ENCODE measurements around the gene ABHD6. TPM values are rescaled to one million over a fixed set of nuclear protein-coding genes. Genes with fewer than 3 reads are reported as not detected.
"Not testable (repeated sequence)": the region's sequence is repeated elsewhere in the genome, so short reads cannot be mapped to it uniquely, and the experiment has no call there.

ABHD6 gene
- total RNA-seq, 1 experiment from 2014 or later = 18.9 TPM

DNA sequence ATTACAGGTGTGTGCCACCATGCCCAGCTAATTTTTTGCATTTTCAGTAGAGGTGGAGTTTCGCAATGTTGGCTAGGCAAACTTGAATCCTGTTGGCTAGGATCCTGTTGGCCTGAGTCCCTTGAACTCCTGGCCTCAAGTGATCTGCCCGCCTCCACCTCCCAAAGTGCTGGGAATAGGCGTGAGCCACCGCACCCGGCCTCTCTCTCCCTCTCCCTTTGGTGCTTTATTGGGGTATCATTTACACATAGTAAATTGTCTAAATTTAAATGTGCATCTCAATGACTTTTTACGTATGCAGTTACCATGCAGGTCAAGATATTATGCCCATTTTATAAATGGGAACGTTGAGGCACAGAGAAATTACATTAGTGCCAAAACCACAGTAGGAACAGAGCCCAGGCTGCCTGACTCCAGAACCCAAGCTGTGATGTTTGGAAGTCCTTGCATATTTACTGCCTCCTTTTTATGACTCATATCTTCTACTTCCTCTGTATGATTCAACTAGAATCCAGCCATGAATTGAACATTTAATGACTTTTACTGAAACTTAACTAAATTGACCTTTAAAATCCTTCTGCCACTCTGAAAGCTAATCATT, 34.4 kb downstream of the ABHD6 start:
- peak; percentile 30 for DNase-seq (ENCODE audit: low read depth, low spot score)
- H3K4me3 ChIP-seq (ENCODE audit: low read depth in 2 of 2, low read length in 2 of 2) = no peak overlapping the region
- H3K4me1 ChIP-seq (ENCODE audit: control insufficient read depth, insufficient read depth, low read length) = no peaks in the 10 kb centered on the region; the same call in 1 of the 2 replicates
- no peaks in the 10 kb centered on the region for H3K27me3 ChIP-seq (ENCODE audit: control insufficient read depth, insufficient read depth, low read length)
- POLR2A ChIA-PET = no interaction called here
- H3K27ac ChIP-seq (ENCODE audit: low read length) = no peak overlapping the region
- in situ Hi-C loops (cut with HindIII; ENCODE audit: low pct_unique_long_range_greater_than_20kb, low sequenced_read_pairs) = no loop called here
- ATAC-seq = peak; percentile 84
- TF ChIP-seq TCF7L2 (IDR thresholded peaks at IDR 0.05; ENCODE audit: low read depth, low read length) (no peak), POLR2AphosphoS5 (IDR thresholded peaks at IDR 0.05; ENCODE audit: low read depth, low read length) (no peak), REST (IDR thresholded peaks at IDR 0.05; ENCODE audit: insufficient read depth in 1 of 2, low read depth in 2 of 2, low read length in 1 of 2) (no peak)
- TF ChIP-seq, protein P1, sequence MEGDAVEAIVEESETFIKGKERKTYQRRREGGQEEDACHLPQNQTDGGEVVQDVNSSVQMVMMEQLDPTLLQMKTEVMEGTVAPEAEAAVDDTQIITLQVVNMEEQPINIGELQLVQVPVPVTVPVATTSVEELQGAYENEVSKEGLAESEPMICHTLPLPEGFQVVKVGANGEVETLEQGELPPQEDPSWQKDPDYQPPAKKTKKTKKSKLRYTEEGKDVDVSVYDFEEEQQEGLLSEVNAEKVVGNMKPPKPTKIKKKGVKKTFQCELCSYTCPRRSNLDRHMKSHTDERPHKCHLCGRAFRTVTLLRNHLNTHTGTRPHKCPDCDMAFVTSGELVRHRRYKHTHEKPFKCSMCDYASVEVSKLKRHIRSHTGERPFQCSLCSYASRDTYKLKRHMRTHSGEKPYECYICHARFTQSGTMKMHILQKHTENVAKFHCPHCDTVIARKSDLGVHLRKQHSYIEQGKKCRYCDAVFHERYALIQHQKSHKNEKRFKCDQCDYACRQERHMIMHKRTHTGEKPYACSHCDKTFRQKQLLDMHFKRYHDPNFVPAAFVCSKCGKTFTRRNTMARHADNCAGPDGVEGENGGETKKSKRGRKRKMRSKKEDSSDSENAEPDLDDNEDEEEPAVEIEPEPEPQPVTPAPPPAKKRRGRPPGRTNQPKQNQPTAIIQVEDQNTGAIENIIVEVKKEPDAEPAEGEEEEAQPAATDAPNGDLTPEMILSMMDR (IDR thresholded peaks at IDR 0.05) = no peak
- H3K9me3 ChIP-seq (ENCODE audit: control insufficient read depth, insufficient read depth, low read depth, low read length) = no peaks in the 10 kb centered on the region
- intact Hi-C loops (cut with micrococcal nuclease; ENCODE audit: unreplicated experiment) = no loop called here
- BruUV-seq (replicated peaks) = no TSS peak
- H3K36me3 ChIP-seq (ENCODE audit: control insufficient read depth, insufficient read depth, low read length) = peaks cover 4% of the 10 kb centered on the region
- CTCF ChIA-PET = no interaction called here

DNA sequence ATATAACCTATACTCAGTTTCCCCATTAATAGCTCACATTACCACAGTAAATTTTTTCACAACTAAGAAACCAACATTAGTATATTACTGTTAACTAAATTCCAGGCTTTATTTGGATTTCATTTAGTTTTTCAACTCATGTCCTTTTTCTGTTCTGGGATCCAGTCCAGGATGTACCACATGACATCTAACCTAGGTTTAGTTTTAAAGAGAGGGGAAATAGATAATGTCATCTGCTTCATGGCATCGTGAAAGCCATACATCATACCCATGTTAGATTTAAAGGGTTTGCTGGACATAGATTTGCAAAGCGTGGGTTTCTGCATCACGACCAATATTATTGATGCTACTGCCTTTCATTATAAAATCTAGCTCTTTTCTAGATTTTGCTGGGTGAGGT, 35.3 kb downstream of the ABHD6 start:
- ChIA-PET CTCF (no interaction called here), POLR2A (interaction anchor here (0.5 kb wide), 1 partner anchor 76 kb away, joined by 3 read pairs; no protein-coding TSS in a partner anchor)
- intact Hi-C loops (cut with micrococcal nuclease; ENCODE audit: unreplicated experiment) (no loop called here), in situ Hi-C loops (cut with HindIII; ENCODE audit: low pct_unique_long_range_greater_than_20kb, low sequenced_read_pairs) (no loop called here)
- Histone ChIP-seq H3K27me3 (ENCODE audit: control insufficient read depth, insufficient read depth, low read length) (no peaks in the 10 kb centered on the region), H3K4me3 (ENCODE audit: low read depth in 2 of 2, low read length in 2 of 2) (no peak overlapping the region), H3K36me3 (ENCODE audit: control insufficient read depth, insufficient read depth, low read length) (peaks cover 4% of the 10 kb centered on the region), H3K9me3 (ENCODE audit: control insufficient read depth, insufficient read depth, low read depth, low read length) (no peaks in the 10 kb centered on the region), H3K27ac (ENCODE audit: low read length) (no peak overlapping the region), H3K4me1 (ENCODE audit: control insufficient read depth, insufficient read depth, low read length) (no peaks in the 10 kb centered on the region; the same call in 1 of the 2 replicates)
- DNase-seq (ENCODE audit: low read depth, low spot score) (no peak), ATAC-seq (no peak)
- BruUV-seq (replicated peaks) = no TSS peak
- TF ChIP-seq TCF7L2 (IDR thresholded peaks at IDR 0.05; ENCODE audit: low read depth, low read length) (no peak), SIN3A (IDR thresholded peaks at IDR 0.05; ENCODE audit: borderline replicate concordance, insufficient read depth, low read depth, low read length) (no peak), POLR2AphosphoS5 (IDR thresholded peaks at IDR 0.05; ENCODE audit: low read depth, low read length) (no peak), REST (IDR thresholded peaks at IDR 0.05; ENCODE audit: insufficient read depth in 1 of 2, low read depth in 2 of 2, low read length in 1 of 2) (no peak)
- TF ChIP-seq, protein P1 (IDR thresholded peaks at IDR 0.05) = no peak

DNA sequence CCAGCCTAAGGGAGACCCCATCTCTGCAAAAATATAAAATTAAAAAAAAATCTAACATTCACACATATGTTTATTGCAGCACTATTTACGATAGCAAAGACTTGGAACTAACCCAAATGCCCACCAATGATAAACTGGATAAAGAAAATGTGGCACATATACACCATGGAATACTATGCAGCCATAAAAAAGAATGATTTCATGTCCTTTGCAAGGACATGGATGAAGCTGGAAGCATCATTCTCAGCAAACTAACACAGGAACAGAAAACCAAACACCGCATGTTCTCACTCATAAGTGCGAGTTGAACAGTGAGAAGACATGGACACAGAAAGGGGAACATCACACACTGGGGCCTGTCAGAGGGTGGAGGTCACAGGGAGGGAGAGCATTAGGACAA, 35.8 kb downstream of the ABHD6 start:
- in situ Hi-C loops (cut with HindIII; ENCODE audit: low pct_unique_long_range_greater_than_20kb, low sequenced_read_pairs); H3K4me1 ChIP-seq (ENCODE audit: control insufficient read depth, insufficient read depth, low read length); BruUV-seq (replicated peaks); ATAC-seq; H3K27me3 ChIP-seq (ENCODE audit: control insufficient read depth, insufficient read depth, low read length); H3K9me3 ChIP-seq (ENCODE audit: control insufficient read depth, insufficient read depth, low read depth, low read length); intact Hi-C loops (cut with micrococcal nuclease; ENCODE audit: unreplicated experiment); H3K4me3 ChIP-seq (ENCODE audit: low read depth in 2 of 2, low read length in 2 of 2); H3K27ac ChIP-seq (ENCODE audit: low read length); CTCF ChIA-PET; DNase-seq (ENCODE audit: low read depth, low spot score); H3K36me3 ChIP-seq (ENCODE audit: control insufficient read depth, insufficient read depth, low read length): not testable (repeated sequence)
- POLR2A ChIA-PET = interaction anchor here (0.5 kb wide), 1 partner anchor 77 kb away, joined by 3 read pairs; no protein-coding TSS in a partner anchor

Data from Panc1 (cell line).